NOMO-1 treated with dmso at 0.1 percent for 144 hours (cell line): ENCODE data around the gene CCDC186.

ENCODE experiments used
- DNase-seq: peaks from one replicate; lab custom pipeline; 2025; ENCODE audit not compliant: unreplicated experiment; lab: John Stamatoyannopoulos, UW

Gene CCDC186

DNA sequence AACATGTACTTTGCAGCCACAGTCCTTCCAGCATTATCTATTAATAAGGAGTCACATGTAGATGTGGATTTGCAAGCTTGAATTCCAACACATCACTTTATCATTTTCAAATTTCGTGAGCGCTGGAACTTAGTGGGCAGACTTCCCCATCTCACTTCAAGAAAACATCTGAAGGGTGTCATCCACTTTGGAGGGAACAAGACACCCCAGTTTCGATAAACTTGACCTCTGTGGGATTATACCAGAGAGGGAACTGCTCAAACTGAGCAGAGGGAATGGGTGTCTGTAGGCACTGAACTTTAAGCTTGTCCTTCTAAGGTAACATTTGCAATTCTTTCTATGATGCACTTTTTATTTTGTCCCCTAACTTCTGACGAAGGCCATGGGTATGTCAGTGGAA lies 102.8 kb downstream of the CCDC186 start:
- no peak for DNase-seq
